Stimulated activated CD8-positive, alpha-beta memory T cell treated with anti-CD3 and anti-CD28 coated beads, Interleukin-7, amount 100 ng/mL, for 4 hours (primary cell): ENCODE data around the gene MBD3L3.
"Not testable (repeated sequence)": the region's sequence is repeated elsewhere in the genome, so short reads cannot be mapped to it uniquely, and the experiment has no call there.

Source experiments
- DNase-seq, 2 donors: peaks; one replicate each; pipeline ENCODE4 v3.0.0-alpha.2; 2020; ENCODE audit warnings: low read depth in 2 of 2

Gene MBD3L3

DNA sequence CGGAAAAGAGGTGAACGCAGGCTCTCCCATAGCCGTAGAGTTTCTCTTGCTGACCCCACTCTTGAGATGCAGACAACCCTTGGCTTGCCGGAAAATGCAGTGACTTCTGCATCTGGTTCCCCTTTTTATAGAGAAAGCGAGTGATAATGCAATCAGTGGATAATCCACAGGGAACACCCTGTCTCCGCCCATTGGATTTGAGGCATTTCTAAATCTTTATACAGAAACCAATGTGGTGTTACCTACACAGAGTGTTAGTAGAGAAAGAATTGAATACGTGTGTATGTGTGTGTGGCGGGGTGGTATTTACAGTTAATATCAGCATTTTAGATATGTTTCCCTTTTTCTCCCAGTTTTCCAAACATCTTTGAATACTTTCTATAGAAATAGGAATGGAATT lies at the start of gene MBD3L3:
Gene MBD3L3, minus strand, starts transcription at position 101 of the 400 bp plus-strand sequence. Its CDS starts 71 bp downstream, at position 30.
- not testable (repeated sequence) for DNase-seq

DNA sequence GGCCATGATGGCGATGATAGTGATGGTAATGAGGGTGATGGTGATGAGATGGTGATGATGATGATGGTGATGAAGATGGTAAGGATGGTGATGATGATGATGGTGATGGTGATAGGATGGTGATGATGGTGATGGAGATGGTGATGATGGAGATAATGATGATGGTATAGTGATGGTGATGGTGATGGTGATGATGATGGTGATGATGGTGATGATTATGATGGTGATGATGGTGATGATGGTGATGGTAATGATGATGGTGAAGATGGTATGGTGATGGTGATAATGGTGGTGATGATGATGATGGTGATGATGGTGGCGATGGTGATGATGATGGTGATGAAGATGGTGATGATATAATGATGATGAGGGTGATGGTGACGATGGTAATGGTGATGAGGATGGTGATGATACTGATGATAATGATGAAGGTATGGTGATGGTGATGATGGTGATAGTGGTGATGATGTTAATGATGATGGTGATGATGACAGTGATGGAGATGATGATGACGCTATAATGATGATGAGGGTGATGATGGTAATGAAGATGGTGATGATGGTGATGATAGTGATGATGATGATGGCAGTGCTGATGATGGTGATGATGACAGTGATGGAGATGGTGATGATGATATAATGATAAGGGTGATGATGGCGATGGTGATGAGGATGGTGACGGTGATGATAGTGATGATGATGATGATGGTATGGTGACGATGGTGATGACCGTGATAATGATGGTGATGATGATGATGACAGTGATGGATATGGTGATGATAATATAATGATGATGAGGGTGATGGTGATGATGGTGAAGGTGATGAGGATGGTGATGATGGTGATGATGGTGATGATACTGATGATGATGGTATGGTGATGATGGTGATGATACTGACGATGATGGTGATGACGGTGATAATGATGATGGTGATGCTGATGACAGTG lies 48.5 kb upstream of the MBD3L3 start:
- DNase-seq = no peak

DNA sequence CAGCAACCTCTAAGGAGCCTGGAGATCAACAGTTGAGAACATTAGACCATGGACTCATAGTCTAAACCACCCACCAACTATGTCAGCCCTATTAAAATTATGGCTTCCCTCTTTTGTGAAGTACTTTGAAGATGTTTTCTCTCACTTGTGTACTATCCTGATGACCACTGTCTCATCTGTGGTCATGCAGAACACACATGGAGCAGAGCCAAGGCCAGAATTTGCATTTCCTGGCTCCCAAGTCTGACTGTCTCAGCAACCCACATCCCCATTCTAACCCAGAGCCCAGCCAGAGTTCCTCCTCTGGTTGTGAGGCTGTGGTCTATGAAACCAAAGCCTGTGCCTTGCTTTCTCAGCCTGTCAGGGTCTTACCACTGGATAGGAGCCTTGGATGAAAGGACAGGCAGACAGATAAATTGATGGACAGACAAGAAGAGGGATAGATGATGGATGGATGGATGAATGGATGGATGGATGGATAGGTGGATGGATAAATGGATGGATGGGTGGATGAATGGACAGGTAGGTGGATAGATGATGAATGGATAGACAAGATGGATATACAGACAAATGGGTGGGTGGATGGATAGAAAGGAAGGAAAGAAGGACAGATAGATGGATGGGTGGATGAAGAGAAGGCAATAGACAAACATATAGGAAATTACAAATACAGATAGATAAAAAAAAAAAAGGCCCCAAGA lies 46.4 kb upstream of the MBD3L3 start:
- DNase-seq = no peak

DNA sequence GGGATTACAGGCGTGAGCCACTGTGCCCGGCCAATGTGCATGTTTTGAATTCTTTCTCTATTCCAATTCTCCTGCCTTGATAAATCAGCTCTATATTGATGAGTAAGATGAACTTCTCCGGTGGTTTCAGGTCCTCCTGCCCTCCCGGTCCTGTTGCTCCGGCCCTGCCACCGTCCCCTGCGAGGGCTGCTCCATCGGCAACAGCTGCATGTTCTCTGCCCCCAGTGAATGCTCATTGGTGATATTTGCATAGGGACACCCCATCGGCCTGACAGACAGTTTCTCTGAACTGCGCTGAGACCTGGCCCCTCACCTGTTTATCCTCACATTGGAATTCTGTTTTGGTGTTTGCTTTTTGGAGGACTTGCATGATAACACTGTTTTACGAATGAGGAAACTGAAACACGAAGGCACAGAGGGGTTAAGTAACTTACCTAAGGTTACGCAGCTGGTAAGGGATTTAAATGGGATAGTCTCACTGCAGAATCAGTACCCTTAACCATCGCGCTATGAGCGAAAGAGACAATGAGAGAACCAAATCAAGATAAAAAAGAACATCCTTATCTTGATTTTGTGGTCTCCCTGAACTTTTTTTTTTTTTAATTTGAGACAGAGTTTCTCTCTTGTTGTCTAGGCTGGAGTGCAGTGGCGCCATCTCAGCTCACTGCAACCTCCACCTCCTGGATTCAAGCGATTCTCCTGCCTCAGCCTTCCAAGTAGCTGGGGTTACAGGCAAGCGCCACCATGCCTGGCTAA lies 43.2 kb upstream of the MBD3L3 start:
- no peak for DNase-seq

DNA sequence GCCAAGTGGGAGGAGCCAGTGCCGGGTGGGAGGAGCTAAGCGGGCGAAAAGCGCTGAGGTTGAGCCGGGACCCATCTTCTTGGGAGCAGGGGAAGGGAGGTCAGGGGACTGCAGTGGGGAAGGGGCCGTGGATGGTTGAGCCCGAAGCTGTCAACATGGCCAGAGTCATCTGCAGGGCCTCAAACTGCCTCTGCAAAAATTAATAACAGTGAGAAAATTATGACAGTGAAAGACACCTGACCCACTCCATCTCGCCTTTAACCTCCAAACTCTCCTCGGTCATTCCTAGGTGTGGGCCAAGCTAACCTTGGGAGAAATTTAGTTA lies 41.1 kb upstream of the MBD3L3 start:
- DNase-seq = no peak

DNA sequence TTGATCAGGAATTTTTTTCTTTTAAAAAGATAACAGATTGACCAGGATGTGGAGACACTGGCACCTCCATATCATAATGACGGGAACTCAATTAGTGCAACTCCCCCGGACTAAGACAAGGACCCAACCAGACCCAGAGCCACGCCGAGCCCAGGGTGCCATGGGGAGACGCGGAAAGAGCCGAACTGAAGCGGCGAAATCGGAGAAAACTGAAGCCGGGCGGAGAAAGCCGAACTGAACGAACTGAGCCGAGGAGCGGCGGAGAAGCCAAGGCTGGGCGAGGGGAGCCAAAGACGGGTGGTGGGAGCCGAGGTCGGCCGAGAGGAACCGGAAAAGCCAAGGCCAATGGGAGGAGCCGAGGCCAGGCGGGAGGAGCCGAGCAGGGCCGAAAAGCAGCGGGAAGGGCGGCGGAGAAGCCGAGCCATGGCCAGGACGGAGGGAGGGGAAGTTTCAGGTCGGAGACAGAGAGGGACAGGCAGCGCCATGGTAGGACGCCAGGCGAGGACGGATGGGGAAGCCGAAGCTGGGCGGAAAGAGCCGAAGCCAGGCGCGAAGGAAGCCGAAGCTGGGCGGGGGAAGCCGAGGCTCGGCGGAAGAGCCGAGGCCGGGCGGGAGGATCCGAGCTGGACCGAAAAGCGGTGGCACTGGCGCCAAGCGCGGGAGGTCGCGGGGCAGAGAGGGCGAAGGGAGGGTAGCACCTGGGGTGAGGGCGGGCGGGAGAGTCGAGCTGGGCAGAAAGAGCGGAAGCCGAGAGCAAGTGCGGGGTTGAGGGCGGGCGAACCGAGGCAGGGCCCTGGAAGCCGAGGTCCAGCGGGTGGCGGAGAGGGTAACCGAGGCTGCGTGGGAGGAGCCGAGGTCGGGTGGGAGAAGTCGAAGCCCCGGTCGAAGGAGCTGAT lies 40.5 kb upstream of the MBD3L3 start:
- DNase-seq = peak; percentile 67 to 79

DNA sequence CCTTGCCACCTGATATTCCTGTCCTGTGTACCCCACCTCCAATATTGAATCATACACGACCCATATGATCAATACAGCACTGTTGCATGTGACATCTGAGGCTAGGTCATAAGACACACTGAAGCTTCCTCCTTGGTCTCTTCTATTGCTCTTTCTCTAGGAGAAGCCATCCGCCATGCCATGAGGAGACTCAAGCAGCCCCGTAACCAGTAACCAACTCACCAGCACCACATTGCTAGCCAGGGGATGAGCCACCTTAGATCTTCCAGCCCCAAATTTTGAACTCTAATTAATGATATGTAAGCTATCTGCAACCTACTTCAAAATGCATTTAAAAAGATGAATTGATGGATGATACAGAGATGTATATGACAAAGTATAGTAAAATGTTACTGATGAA lies 39.6 kb upstream of the MBD3L3 start:
- no peak for DNase-seq

DNA sequence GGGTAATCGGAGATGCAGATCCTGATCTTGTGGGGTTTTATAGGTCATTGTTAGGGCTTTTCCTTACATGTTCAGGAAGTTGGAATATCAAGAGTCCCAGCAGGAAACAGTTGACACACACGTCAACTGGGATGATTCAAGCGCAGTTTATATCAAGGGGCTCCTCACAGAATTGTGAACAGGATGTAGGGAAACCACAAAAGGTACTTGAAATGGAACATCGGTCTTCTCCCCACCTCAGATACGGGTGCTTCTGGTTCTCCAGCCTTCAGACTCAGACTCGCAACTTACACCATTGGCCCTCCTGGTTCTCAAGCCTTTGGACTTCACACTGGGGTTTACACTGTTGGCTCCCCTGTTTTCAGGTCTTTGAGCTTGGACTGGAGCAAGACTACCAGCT lies 30.5 kb upstream of the MBD3L3 start:
- DNase-seq = no peak

DNA sequence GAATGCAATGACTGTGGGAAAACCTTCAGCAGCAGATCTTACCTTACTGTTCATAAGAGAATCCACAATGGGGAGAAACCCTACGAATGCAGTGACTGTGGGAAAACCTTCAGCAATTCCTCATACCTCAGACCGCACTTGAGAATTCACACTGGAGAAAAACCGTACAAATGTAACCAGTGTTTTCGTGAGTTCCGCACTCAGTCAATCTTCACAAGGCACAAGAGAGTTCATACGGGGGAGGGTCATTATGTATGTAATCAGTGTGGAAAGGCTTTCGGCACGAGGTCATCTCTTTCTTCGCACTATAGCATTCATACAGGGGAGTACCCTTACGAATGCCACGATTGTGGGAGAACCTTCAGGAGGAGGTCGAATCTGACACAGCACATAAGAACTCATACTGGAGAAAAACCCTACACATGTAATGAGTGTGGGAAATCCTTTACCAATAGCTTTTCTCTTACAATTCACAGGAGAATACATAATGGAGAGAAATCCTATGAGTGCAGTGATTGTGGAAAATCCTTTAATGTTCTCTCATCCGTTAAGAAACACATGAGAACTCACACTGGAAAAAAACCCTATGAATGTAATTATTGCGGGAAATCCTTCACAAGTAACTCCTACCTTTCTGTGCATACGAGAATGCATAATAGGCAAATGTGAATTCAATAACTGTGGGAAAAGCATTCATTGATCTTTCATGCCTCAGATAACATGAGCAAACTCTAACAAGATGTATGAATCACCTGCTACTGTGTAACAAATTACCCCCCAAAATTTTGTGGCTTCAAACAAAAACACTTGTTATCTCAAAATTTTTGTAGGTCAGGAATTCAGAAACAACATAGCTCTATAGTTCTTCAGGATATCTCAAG lies 24.8 kb upstream of the MBD3L3 start:
- DNase-seq = no peak

DNA sequence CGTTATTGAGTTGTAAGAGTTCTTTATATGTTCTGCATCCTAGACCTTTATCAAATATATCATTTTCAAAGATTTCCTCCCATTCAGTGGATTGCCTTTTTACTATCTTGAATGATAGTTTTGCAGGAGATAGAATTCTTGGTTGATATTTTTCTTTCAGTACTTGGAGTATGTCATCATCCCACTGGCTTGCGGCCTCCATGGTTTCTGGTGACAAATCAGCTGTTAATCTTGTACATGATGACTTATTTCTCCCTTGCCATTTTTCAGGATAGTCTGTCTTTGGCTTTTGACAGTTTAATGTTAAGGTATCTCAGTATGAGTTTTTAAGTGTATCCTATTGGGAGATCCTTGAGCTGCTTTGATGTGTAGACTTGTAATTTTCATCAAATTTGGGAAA lies 19.5 kb upstream of the MBD3L3 start:
- no peak for DNase-seq

DNA sequence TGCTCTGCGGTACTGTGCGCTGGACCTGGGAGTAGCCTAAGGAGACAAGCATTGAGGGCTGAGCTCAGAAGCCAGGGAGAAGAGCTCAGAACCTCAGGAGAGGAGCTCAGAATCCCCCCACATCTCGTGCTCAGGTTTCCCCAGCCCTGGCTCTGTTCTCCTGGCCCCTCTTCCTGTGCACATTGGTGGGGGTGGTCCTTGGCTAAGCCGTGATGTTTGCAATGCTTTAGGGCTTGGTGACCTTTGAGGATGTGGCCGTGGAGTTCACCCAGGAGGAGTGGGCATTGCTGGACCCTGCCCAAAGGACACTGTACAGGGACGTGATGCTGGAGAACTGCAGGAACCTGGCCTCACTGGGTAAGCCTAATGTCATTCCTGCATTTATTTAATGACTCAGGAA lies 17.7 kb upstream of the MBD3L3 start:
- DNase-seq = no peak

DNA sequence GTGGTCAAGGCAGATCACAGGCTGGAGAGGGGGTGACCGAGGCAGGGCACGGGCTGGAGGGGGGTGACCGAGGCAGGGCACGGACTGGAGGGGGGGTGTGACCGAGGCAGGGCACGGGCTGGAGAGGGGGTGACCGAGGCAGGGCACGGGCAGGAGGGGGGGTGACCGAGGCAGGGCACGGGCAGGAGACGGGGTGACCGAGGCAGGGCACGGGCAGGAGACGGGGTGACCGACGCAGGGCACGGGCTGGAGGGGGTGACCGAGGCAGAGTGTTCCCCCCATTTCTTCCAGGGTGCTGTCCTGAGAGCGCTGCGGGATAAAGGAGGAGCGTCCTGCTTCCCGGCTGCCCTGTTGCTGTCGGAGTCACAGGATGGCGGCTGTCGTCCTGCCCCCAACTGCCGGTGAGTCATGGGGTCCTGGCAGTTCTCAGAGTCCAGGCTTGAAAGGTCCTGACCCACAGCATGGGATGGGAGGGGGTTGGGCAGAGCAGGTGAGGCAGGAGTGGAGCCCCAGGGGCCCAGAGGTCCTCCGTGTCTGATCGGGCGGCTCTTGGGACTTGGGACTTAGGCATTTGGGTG lies 16.3 kb upstream of the MBD3L3 start:
- no peak for DNase-seq

DNA sequence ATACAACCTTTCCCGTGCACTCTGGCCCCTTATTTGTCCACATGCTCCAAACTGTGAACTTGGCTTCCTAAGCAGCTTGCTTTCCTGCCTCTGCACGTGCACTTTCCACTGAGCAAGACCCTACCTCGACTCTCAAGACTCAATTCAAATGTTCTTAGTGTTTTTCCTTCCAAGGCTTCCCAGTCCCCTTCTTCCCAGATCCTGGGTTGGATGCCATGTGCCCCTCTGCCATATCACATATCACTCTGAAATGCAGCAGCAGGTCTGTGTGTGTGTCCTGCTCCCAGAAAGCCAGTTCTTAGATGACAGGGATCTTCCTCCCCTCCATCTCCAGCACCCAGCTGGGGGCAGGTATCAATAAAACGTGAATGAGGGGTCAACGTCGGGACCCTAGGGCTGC lies 14.1 kb upstream of the MBD3L3 start:
- no peak for DNase-seq

DNA sequence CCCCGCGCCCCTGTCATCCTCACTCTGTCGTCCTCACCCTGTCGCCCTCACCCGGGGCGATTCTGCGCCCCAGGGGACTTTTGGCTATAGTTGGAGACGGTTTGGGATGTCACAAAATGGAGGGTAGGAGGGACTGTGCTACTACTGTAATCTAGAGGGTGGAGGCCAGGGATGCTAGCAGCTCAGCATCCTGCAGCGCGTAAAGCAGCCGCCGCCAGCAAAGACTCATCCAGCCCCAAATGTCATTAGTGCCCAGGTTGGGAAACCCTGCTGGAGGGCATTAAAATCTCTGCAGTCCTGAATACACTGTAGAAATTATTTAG lies 11.4 kb upstream of the MBD3L3 start:
- DNase-seq = no peak

DNA sequence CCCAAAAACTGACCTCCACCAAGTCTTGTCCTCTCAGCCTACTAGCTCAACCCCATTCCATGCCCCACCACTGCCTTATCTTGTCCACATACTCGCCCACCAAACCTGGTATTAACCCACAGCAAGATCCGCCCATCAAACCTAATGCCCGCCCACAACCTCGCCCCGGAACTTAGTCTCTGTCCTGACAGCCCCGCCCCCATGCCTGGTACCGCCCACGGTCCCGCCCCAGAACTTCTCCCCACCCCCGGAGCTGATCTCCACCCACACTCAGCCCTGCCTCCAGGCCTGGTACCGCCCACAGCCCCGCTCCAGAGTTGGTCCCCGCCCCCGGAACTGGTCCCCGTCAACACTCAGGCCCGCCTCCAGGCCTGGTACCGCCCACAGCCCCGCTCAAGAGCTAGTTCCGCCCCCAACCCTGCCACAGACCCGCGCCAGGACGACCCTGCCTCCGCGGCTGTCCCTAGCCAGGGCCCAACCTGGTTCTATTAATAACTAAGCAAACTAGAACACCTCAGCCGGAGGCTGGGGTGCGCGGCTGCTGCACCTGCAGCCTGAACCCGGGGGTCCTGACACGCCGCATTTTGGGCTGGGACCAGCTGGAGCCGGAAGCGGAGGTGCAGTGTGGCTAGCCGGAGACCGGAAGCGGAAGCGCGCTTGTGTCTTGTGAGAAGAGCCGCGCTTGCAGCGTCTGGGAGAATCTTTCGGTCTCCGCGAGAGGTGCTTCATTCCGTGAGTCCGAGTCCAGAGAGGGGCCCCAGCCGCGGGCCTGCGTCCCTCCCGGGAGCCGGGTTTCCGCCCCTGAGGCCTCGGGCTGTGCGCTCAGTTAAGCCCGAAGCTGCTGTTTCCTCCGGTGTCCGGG lies 10.8 kb upstream of the MBD3L3 start, which contains the start of gene ZNF557:
Gene ZNF557, plus strand, starts transcription at position 662 of the 862 bp plus-strand sequence. CDS start 5,372 bp downstream, outside the sequence.
- peak; percentile 98 to 99 for DNase-seq

DNA sequence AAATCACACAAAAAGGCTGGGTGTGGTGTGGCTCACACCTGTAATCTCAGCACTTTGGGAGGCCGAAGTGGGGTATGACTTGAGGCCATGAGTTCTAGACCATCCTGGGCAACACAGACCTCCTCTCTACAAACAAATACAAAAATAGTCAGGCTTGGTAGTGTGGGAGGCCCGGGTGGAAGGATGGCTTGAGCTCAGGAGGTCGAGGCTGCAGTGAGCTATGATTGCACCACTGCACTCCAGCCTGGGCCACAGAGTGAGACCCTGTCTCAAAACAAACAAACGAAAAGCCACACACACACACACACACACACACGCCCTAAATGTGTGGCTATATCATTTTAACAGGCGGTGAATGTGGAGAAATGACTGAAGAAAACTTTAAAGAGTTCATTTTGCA lies 10.1 kb upstream of the MBD3L3 start:
- DNase-seq = no peak

DNA sequence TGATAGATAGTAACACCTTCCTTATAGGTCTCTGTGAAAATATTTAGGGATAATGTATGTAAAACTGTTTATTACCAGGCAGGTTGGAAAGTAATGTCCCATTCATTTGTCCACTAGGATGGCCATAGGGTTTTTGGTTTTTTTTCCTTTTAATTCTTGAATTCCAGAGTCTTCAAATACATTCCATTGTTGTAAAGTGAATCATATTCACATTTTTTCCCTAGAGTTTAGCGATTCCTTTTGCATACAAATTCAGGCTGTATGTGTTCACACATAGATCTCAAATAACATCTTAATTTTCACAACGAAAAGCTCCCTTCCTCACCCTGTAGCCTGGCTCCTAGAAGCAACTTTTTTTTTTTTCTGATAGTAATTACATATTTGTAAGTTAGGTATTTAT lies 9.2 kb upstream of the MBD3L3 start:
- DNase-seq = no peak

DNA sequence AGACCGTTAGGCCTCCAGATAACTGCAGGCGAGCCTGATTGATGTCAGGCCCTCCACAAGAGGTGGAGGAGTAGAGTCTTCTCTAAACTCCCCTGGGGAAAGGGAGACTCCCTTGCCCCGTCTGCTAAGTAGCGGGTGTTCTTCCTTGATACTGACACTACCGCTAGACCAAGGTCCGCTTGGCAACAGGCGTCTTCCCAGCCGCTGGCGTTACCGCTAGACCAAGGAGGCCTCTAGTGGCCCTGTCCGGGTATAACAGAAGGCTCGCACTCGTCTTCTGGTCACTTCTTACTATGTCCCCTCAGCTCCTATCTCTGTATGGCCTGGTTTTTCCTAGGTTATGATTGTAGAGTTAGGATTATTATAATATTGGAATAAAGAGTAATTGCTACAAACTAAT lies 8.6 kb upstream of the MBD3L3 start:
- DNase-seq = not testable (repeated sequence)

DNA sequence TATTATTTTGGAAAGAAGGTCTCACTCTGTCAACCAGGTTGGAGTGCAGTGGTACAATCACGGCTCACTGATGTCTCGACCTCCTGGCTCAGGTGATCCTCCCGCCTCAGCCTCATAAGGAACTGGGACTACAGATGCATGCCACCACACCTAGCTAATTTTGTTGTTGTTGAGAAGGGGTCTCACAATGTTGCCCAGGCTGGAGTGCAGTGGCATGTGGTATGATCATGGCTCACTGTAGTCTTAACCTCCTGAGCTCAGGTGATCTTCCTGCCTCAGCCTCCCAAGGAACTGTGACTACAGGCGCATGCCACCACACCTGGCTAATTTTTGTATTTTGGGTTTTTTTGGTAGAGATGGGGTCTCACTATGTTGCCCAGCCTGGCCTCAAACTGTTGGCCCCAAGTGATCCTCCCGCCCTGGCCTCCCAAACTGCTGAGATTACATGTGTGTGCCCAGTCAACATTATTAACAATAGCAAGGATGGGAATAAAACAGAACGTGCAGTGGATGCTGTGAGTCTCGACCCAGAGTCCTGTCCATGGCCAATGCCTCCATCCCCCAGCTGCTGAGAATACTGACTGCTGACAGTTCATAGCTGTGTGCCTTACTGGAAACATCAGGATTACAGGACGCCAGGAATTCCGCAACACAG lies 5.4 kb upstream of the MBD3L3 start:
- DNase-seq = no peak
